Stimulated activated CD4-positive, alpha-beta T cell treated with anti-CD3 and anti-CD28 coated beads, Interleukin-4, amount 100 ng/mL, for 48 hours (primary cell): Measurements from ENCODE around the gene NACC1.

Experiments used
- DNase-seq, 2 donors: peaks; one replicate each; pipeline ENCODE4 v3.0.0-alpha.2; 2020; ENCODE audit warnings: low read depth in 2 of 2

Gene NACC1

DNA sequence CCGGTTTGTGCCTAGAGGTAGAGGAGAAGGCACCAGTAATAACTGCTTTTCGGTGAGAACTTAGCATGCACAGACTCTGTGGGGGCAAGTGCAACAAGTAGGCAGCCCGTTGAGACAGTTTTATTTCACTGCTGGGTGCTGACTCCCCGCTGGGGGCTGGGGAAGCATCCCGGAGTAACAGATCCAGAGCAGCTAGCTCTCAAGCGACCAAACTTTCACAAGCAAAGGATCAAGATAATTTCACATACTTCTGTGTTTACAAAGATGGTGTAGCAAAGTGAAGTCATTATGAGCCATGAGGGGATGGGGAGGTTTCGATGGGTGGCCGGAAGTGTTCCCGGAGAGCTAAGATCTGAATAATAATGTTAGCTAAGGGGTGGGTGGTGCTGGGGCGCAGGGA lies 2.8 kb downstream of the NACC1 start:
- DNase-seq = no peak

GRCh38 chr19:13121551-13122274 lies 3.6 kb downstream of the NACC1 start:
- DNase-seq = no peak

- DNase-seq = no peak
These were observed 4.3 kb downstream of the NACC1 start for GRCh38 chr19:13122275-13122878.

DNA sequence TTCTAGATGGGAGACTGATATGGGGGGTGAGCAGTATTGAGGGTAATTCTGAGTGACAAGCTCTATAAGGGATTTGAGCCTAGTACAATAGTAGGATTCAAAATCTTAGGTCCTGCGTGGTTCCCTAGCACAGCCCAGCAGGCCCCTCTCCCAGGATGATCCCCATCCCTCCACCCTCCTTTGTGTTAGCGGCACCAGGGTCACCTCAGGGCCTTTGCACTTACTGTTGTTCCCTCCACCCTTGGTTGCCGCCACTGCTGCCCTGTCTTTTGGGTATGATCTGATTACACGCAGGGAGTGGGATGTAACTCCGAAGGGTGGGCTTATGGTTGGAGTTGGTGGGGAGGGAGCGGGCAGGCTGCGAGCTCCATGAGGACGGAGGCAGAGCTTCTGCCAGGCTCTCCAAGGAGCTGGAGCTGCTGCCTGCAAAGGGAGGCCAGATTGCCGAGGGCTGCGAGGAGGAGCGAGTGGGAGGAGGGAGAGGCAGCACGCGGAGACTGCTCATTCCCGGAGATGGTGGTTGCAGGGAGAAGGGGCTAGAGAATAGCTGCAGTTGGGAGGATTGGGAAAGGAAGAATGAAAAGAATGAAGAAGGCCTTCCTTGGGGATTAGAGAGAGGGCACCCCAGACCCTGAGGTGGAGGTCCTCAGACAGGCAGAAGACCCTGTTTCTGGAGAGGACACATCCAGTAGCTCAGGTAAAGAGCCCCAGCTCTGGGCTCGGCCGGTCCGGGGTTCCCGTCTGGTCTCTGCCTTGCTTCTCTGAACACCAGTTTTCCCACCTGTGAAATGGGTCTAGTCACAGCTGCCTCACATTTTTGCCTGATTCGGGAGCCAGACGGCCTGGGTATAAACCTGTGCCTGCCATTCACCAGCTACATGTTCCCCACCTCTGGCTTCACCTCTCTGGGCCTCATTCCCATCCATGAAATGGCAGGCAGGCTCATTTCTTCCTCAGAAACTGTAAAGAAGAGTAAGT lies 5.2 kb downstream of the NACC1 start:
- DNase-seq = no peak

GRCh38 chr19:13127051-13127450 lies 9.0 kb downstream of the NACC1 start:
- no peak for DNase-seq

DNA sequence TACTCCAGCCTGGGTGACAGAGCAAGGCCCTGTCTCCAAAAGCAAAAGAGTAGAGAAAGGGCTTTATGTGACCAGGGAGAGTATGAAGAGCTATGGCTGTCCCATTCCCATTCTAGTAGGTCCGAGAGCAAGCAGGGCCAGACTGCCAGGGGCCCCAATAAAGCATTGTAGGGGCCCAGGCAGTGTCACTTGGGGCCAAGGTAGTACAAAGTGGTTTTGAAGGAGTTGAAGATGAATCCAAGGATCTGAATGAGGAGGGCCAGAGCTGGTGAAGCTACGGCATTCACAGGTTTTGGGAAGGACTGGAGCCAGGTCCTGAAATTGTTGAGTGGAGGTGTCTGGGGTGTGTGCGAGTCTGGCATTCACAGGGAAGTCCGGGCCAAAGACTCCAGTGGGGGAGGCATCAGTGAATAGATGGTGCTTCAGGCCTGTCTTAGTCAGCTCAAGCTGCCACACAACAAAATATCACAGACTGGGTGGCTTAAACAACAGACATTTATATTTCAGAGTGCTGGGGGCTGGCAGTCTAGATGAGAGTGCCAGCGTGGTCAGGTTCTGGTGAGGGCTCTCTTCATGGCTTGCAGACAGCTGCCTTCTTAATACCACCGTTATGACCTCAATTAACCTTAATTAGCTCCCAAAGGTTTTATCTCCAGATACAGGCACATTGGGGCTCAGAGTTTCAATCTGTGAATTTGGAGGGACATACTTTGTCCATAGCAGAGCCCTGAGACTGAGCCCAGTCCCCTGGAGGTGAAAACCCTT lies 9.9 kb downstream of the NACC1 start:
- no peak for DNase-seq

DNA sequence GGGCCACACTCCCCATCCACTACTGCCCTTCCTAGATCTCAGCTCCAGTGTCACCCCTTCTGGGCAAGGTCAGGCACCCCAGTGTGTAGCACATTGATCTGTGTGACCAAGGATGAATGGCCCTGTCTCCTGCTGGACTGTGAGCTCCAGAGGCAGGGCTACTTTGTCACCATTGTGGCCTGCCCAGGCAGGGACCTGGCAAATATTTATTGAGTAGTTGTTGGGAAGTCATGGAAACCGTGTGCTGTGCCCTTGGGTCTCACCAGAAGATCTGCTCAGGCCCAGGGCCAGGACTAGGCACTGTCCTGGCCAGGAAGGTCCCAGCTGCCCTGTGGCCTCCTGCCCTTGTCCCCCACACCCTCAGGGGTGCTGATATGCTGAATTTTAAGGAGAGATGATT lies 10.5 kb downstream of the NACC1 start:
- no peak for DNase-seq

GRCh38 chr19:13129384-13129783 lies 11.3 kb downstream of the NACC1 start:
- no peak for DNase-seq

DNA sequence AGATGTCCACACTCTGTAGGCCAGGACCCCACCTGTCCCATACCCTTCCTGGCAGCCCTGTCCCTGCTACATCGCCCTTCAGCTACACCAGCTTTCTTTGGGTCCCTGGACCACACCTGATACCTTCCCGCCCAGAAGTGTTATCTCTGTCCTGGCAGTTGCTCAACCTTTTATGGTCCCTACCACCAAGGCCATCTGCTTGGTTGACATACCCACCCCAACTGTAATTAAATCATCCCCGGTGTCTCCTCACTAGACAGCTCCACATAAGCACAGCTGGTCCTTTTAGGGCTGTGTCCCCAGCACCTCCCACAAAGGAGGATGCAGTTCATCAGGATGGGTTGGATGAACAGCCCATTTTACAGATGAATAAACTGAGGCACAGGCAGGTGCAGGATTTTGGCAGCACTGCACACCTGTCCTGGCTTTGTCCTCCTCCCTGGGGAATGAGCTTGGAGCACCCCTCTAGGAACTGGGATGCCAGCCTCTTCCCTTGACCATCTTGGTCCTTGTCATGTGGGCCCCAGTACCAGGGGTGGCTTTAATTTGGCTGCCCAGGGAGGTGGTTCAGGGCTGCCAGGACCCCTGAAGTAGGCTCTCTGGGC lies 12.9 kb downstream of the NACC1 start:
- no peak for DNase-seq

DNA sequence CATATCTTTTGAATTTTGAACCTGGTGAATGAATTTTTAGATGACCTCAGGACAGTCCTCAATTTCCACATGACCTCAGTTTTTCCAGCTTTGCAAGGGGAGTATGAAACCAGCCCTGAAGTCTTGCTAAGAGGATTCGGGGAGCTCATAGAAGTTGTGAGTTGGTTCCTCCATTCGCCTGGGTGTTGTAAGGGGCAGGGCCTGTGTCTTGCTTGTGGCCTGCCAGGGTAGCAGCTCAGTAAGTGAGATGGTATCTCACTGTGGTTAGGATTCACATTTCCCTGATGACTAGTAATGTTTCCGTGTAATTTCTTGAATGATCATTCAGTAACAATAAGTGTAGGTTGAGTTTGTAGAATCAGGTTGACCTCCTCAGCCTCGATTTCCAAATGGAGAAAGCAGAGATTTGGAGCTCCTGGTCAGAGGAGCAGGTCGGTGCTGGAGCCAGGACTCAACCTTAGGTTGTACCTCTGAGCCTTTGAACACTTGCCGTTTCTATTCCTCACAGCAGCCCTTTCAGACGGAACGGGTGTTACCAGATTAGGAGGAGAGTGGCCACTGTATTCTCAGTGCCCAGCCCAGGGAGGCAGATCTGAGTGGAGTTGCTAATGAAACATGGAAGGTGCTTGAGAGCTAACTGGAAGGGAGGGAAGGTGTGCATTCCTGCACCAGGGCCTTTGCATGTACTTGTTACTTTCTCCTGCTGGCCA lies 14.6 kb downstream of the NACC1 start:
- DNase-seq = peak in 1 of 2 donors; percentile 74

DNA sequence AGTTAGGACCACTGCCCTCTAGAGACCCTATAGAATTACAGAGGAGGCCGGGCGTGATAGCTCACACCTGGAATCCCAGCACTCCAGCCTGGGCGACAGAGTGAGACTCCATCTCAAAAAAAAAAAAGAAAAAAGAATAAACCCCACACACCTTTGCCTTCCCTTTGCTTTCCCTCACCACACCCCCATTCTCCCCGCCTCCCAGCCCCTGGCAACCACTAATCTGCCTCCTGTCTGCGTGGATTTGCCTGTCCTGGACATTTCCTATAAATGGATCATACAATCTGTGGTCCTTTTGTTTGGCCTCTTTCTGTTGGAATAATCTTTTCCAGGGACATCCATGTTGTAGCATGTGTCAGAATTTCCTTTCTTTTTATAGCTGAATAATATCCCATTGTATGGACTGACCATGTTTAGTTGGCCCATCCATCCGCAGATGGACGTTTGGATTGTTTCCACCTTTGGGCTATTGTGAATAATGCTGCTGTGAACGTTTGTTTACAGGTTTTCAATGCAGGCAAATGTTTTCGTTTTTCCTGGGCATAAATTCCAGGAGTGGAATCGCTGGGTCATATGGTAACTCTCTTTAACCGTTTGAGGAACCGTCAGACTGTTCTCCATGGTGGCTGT lies 15.3 kb downstream of the NACC1 start:
- DNase-seq = no peak

GRCh38 chr19:13134626-13135025 lies 16.6 kb downstream of the NACC1 start:
- no peak for DNase-seq

GRCh38 chr19:13135068-13136062 lies 17.3 kb downstream of the NACC1 start:
- no peak for DNase-seq

GRCh38 chr19:13137290-13137794 lies 19.3 kb downstream of the NACC1 start:
- DNase-seq = no peak

DNA sequence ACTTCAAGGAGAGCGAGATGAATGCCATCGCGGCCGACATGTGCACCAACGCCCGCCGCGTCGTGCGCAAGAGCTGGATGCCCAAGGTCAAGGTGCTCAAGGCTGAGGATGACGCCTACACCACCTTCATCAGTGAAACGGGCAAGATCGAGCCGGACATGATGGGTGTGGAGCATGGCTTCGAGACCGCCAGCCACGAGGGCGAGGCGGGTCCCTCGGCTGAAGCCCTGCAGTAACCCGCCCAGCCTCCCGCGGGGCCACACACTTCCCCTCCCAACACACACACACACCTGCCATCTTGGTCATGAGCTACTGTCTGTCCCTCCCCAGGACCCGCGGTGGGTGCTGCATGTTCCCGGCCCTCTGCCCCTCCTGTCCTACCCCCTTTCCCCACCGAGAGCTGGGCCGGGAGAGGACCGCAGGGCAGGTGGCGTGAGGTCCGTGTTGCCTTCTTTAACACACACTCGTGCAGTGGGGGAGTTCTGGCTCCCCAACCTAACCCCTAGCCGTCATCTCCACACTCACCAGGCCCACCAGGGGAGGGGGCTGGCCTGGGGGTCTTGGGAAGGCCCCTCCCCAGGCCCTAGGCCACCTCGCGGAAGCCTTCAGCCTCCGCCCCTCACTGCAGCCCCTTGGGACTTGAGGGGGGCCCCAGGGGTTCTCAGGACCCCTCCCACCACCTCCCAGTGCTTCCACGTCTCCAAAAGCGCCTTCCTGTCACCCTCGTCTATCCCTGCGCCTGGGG lies 20.3 kb downstream of the NACC1 start:
- DNase-seq = no peak

DNA sequence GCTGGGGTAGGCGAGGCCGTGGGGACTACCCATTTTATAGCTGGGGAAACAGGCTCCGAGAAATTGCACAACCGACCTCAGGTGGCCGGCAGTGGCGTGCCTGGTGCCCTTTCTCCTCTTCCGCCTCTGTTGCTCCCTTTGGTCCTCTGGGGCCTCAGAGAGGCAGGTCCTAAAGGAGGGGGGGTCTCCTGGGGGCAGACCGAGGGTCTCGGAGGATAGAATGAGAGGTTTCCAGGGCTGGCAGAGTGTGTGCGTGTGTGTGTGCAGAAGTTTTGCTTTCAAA lies 20.8 kb downstream of the NACC1 start:
- DNase-seq = no peak

- no peak for DNase-seq
These were observed 21.7 kb downstream of the NACC1 start for GRCh38 chr19:13139633-13140311.
